HuH-7.5 (cell line): ENCODE measurements around the gene FBN3.
A peak's percentile ranks its signal among the peaks of the same experiment; 100 is the strongest.

Experiments
- DNase-seq: peaks from one replicate; pipeline ENCODE4 v3.0.0; 2011; ENCODE audit warnings: low spot score

Gene FBN3

DNA sequence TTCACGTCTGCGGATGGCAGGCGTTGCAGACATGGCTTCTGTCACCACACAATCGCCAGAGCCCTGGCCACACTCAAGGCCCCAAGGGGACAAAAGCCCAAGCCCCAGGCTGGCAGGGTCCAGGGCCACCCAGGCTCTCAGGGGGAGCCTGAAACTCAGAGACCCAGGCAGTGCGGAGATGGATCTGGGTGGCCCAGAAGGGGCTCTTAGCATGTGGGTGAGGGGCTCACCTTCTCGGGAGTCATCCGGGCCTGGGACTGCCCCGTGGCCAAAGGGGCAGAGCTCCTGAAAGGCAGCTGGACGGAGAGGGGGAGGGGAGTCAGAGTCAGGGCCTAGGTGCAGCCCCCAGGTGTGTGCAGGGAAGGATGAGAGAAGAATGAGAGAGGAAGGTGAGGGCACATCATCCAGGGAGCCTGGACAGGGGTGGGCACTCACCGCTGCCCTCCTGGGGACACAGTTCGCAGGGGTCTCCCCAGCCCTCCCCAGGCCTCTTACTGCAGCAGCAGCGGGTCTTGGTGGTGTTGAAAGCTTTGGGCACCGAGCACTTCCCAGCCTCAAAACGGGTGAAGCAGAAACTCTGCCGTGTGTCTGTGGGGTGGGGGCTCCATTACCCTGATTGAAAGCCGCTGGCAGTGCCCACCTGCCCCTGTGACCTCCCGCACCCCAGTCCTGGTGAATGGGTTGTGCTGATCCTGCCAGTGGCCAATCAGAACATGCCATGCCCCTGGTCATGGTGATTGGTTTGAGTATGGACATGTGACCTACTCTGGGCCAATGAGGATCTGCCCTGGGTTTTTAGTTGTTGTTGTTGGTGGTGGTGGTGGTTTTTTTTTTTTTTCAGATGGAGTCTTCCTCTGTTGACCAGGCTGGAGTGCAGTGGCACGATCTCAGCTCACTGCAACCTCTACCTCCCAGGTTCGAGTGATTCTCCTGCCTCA, 59.5 kb downstream of the FBN3 start:
- no peak for DNase-seq

DNA sequence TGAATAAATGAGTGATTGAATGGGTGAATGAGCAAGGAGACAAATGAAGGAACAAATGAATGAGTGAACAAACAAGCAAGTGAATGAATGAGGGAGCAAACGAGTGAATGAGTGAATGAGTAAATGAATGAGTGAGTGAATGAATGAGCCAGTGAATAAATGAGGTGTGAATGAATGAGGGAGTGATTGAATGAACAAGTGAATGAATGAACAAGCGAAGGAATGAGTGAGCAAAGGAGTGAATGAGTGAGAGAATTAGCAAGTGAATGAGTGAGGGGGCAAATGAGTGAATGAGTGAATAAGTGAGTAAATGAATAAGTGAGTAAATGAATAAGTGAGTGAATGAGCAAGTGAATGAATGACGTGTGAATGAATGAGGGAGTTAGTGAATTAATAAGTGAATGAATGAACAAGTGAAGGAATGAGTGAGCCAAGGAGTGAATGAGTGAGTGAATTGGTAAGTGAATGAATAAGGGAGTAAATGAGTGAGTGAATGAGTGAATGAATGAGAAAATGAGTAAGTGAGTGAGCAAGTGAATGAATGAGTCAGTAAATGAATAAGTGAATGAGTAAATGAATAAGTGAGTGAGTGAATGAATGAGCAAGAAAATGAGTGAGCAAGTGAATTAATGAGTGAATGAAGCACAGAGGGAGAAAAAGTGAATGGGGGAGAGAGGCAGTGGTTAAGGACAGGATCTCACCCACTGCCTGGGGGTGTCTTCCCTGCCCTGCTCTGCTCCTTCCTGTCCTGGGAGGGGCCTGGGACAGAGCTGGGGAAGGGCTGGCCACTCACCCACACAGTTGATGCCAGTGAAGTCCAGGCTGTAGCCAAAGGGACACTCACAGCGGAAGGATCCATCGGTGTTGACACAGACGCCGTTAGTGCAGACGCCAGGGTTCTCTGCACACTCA, 60.4 kb downstream of the FBN3 start:
- no peak for DNase-seq

DNA sequence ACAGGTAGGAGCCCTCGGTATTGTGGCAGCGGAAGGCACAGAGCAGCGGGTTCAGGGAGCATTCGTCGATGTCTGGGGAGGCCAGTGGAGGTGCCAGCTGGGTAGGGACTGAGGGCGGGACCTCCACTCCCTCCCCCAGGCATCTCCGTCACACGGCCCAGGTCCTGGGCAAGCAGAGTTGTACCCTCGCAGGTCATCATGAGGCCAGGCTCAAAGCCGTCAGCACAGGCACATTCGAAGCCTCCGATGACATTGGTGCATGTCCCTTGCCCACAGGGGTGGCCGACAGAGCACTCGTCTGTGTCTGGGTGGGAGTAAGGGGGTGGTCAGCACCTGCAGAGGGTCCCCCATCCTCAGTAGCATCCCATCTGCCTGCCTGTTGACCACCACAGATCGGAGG, 61.5 kb downstream of the FBN3 start:
- DNase-seq = no peak

DNA sequence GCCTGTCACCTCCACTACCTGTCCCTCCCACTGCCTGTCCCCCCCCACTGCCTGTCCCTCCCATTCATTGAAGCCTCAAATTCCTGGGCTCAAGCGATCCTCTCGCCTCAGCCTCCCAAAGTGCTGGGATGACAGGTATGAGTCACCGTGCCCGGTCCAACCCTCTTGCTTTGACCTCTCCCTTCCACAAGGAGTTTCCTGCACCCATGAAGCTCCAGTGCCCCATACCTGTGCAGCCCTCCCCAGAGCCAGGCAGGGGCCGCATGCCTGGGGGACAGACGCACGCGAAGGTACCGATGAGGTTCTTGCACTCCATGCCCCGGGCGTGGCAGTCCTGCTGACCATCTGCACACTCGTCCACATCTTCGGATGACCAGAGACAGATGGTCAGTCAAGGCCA, 62.5 kb downstream of the FBN3 start:
- DNase-seq = no peak

DNA sequence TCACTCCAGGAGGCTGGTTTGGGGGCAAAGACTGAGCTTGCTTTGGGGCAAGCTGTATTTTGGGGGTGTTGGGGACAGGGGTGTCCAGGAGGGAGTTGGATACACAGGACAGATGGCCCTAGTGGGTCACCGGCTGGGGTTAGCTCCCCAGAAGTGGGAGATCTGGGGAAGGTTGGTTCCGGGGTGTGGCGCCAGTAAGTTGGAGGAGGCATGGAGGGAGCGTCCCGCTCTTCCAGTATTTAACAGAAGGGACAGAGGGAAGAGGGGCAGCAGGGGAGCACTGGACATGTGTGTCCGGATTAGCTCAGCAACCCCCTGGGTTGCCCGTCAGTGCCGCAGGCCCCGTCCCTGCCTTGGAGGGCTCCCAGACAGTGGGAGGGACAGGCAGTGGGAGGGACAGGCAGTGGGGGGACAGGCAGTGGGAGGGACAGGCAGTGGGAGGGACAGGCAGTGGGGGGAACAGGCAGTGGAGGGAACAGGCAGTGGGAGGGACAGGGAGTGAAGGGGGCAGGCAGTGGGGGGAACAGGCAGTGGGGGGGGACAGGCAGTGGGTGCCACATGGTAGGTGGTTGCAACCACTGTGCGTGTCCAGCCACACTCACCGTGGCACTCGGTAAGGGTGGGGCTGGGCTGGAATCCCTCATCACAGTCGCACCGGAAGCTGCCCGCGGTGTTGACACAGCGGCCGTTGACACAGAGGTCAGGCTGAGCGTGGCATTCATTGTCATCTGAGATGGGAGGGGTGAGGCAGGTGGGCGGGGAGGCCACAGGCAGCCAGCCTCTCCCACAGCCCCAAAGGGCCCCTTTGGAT, 63.6 kb downstream of the FBN3 start:
- peak; percentile 92 for DNase-seq

DNA sequence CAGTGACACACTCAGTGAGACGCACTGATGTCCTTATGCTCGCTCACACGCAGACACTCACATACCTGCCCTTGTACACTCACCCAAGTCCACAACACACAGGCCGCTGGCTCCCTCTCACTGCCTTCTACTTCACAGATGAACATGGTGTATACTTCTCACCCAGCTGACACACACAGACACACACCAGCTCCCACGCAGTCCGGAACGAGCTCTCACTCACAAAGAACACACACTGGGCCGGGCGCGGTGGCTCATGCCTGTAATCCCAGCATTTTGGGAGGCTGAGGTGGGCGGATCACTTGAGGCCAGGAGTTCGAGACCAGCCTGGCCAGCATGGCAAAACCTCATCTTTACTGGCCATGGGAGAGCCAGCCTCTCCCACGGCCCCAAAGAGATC, 65.2 kb downstream of the FBN3 start:
- no peak for DNase-seq

DNA sequence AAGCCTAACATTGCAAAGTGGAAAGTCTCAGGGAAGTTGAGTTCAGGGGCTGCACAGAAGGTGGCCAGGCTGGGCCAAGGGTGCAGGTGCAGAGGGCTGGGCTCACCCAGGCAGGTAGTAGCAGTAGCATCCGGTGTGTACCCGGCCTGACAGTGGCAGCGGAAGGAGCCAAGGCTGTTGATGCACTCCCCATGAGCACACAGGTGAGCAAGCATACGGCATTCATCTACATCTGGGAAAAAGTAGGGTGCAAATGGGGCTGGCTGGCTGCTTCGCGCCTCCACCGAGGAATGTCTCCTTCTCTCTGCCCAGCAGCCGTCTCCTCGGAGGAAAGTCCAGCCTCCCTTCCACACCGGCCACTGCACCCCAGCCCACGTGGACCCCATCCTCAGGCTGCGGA, 66.3 kb downstream of the FBN3 start:
- no peak for DNase-seq

DNA sequence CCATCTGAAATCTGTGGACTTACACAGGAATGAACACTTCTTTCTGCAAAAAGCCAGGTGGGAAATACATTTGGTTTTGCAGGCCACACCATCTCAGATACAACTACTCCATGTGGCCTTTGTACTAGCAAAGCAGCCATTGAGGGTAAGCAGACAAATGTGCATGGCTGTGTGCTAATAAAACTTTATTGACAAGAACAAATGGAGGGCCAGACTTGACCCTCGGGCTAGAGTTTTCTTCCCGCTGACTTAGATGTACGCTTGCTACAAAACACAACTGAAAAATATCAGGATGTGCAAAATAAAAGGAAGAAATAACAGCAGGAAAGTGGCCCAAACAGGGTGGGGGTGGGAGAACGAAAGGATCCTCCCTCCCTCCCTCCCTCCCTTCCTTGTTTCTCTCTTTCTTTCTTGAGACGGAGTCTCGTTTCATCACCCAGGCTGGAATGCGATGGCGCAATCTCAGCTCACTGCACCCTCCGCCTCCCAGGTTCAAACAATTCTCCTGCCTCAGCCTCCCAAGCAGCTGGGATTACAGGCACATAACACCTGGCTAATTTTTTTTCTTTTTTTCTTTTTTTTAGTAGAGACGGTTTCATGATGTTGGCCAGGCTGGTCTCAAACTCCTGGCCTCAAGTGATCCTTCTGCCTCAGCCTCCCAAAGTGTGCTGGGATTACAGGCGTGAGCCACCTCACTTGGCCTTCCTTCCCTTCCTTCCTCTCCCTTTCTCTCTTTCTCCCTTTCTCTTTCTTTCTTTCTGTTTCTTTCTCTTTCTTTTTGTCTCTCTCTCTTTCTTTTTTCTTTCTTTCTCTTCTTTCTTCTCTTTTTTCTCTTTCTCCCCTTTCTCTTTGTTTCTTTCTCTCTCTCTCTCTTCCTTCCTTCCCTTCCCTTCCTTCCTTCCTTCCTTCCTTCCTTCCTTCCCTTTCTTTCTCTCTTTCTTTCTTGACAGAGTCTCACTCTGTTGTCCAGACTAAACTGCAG, 67.5 kb downstream of the FBN3 start:
- no peak for DNase-seq

DNA sequence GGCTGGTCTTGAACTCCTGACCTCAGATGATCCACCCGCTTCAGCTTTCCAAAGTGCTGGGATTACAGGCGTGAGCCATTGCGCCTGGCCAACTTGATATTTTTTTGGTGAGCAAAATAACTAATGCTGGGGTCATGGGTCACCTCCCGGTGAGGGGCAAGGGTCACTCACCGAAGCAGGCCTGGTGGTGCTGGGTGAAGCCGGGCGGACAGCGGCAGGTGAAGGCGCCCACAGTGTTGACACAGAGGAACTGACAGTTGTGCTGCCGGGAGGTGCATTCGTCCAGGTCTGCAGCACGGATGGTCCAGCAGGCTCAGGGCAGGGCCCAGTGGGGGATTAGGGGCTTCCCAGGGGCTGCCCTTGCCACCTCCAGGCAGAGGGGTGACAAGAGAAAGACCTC, 68.6 kb downstream of the FBN3 start:
- no peak for DNase-seq

DNA sequence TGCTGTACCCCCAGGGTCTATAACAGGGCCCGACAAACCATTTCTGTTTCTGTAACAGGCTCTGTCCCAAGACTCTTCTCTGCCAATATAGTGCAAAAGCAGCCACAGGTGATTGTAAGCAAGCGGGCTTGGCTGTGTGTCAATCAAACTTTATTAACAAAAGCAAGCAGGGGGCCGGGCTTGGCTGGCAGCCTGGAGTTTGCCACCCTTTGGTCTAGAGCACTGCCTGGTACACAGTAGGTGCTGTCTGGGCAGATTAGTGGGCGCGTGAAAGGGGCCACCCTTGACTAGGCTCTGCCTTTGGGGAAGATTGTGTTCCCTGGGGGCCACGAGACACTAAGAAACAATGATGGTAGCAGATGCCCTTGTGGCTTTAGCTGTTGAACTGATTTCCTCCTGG, 69.4 kb downstream of the FBN3 start:
- no peak for DNase-seq

DNA sequence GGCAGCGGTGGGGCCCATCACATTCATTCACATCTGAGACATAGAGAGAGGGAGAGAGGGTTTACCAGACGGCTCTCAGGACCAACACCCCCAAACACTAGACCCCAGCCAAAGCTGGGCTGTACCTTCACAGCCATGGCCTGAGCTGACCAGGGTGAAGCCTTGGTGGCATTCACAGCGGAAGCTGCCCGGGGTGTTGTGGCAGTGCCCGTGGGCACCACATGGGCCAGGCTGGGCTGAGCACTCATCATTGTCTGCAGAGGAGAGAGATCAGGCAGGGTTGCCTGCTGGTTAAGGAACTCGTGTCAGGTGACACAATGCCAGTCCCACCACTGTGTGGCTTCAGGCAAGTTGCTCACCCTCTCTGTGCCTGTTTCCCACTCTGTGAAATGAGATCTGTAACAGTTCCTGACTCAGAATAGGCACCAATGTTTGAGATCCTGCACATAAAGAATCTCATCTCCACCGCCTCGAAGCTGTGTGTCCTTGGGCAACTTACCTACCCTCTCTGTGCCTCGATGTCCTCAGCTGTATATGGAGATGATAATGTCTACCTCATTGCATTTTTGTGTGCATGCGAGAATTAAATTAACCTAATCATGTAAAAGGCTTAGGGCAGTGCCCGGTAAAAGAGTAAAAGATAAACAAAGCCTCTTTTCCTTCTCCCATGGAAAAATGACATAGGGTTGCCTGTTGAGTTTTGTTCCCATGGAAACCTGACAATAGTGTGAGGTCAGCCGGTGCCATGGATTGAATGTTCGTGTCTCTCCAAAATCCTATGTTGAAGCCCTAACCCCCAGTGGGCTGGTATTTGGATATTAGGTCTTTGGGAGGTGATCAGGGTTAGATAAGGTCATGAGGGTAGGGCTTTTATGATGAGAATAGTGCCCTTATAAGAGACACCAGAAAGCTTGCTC, 74.0 kb downstream of the FBN3 start:
- no peak for DNase-seq

DNA sequence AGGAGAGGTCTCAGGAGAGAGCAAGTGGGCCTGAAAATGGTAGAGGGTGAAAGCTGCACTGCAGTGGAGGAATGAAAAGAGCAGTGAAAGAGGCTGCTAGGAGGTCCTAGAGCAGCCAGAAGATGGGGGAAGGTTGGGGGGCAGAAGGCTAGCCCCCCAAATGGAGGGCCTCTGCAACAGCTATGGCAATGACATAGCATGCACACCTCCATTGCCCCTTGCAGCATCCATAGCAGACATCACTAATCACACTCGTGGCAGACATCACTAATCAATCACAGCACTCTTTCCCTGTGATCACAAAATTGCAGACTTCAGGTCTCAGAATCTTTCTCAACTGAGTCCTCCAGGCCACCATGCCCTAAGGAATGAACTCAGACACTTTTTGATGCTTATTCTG, 74.9 kb downstream of the FBN3 start:
- no peak for DNase-seq

DNA sequence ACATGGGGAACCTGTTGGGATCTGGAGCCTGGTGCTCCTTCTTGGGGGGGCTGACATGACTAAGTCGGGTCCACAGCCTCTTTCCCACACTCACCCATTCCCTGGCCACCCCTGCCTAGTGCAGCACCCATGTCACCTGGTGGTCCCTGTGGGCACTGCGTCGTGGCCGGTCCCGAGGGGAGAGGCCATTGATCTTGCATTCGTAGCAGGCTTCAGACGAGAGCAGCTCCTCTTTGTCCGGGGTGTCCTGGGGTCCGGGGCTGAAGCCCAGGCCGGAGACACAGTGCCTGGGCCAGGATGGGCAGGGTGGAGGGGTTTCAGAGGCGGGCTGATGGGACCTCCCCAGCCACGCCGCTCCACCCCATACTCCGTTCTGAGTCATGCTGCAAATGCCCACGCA, 77.5 kb downstream of the FBN3 start:
- DNase-seq = no peak

DNA sequence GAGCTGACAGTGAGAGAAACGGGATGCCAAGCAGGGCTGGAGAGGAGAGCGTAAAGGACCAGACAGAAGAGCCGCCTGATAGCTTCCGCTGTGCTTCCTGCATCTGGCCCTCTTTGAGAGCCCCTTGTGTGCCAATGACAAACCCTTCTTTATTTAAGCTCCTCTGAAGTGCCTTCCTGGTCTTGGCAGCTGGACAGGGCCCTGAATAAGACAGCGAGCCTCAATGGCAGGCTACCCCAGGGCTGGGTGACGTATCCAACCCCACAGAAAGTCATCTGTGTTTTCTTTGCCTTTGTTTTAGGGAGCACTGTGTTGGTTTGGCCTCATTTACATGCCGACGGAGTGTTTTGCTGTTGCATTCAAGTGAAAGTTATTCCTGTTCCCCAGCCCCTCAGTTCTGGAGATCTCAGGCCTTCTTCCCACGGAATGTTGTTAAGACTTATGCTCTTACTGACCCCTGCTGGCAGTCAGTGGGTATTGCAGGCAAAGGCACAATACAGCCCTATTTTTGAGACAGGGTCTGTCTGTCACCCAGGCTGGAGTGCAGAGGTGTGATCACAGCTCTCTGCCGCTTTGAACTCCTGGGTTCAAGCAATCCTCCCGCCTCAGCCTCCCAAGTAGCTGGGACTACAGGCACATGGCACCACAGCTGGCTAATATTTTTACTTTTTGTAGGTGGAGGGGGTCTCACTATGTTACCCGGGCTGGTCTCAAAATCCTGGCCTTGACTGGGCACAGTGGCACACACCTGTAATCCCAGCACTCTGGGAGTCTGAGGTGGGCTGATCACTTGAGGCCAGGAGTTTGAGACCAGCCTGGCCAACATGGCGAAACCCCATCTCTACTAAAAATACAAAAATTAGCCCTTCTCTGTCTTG, 80.1 kb downstream of the FBN3 start:
- DNase-seq = no peak

DNA sequence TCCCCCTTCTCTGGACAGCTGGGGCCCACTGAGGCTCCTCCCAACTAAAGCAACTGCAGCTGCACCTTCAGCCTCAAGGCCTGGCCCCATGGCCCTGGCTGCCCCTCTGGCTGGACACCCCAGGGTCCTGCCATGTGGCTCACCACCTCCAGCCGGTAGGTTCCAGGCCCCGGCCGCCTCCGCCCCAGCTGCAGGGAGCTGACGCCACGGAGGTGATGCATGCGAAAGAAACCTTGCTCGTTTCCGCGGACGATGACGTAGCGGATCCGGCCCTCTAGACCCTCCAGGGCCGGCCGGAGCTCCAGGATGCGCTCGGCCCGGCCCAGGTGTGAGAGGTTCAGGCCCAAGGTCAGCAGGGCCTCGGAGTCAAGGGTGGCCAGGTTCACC, 83.5 kb downstream of the FBN3 start:
- no peak for DNase-seq

DNA sequence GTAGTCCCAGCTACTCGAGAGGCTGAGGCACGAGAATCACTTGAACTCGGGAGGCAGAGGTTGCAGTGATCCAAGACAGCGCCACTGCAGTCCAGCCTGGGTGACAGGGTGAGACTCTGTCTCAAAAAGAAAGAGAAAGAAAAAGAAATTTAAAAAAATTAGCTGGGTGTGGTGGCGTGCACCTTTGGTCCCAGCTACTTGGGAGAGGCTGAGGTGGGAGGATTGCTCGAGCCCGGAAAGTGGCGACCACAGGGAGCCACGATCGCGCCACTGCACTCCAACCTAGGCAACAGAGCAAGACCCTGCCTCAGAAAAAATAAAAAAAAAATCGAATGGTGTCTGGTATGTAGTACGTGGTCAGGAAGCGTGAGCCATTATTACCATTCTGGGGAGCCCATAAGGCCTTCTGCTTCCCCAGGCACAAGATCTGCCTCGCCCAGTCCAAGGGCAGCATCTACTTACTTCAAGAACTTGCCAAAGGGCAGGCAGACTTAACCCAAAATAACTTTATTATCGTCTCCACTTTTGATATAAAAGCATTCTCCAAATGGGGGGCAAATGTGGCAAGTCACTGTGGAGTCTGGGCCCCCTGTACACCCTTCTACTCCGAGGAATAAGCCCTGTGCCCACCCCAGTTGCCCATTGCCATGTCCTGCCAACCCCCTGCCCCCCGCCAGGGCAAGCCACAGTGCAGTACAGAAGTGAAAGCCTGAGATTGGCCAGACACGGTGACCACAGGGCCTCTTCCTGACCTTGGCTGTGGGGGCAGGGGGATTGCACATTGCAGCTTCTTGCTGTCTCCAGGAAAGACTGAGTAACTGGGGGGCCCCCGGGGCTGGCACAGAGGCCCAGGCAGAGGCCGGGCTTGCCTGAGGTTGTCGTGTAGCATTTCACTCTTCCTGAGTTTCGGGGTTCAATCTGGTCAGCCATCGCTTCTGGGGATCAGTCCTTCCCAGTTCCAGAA, 84.2 kb downstream of the FBN3 start:
- DNase-seq = no peak

DNA sequence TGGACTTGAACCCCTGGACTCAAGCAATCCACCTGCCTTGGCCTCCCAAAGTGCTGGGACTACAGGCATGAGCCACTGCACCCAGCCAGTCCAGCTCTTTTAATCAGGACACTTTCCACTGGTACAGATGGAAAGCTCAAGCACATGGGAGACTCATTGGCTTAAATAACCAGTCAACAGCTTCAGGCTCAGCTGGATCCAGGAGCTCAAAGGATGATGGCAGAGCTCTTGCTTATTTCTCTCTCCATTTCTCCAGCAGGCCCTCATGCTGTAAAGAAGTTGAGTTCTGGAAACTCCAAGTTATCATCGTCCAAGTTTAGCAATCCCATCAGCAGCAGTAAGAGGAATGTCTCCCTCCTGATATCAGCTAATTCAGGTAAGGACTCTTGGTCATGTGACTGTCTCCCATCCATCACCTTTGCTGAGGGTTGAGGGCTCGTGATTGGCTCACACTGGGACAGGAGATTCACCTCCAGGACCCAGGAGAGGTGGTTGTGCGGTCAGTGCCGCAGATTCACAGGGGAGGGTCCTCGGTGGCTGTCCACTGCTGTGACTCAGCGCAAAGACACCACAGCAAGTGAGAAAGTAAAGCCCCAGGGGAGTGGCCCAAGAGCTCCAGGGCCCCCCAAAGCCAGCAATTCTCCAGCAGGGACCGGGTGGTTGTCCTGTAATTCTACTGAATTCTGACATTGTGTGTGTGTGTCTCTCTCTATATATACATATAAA, 91.7 kb downstream of the FBN3 start:
- no peak for DNase-seq
